Smooth muscle cell (in vitro differentiated cells): ENCODE measurements around the gene LEFTY2. TPM values are rescaled to one million over a fixed set of nuclear protein-coding genes. Genes with fewer than 3 reads are reported as not detected.
"Not testable (repeated sequence)": the region's sequence is repeated elsewhere in the genome, so short reads cannot be mapped to it uniquely, and the experiment has no call there.

Experiments
- DNase-seq: peaks from one replicate; lab custom pipeline; 2025; ENCODE audit not compliant: unreplicated experiment; lab: John Stamatoyannopoulos, UW
- H2AFZ ChIP-seq: fragments of 200-600 bp; sonication (generic); 2 replicates; pipeline ENCODE4 v1.6.0; 2016; ENCODE audit warnings: antibody characterized with exemption, low read depth, mild to moderate bottlenecking
- H3F3A ChIP-seq: fragments of 200-600 bp; sonication (generic); 2 replicates; pipeline ENCODE4 v1.6.0; 2017; ENCODE audit warnings: antibody characterized with exemption, low read depth
- H3K27ac ChIP-seq: fragments of 200-600 bp; sonication (generic); 2 replicates; pipeline ENCODE4 v1.5.1; 2016; ENCODE audit warnings: low read depth, mild to moderate bottlenecking
- H3K27me3 ChIP-seq: fragments of 200-600 bp; sonication (generic); 2 replicates; pipeline ENCODE4 v1.6.1; 2016; ENCODE audit warnings: low read depth, mild to moderate bottlenecking
- H3K36me3 ChIP-seq: fragments of 200-600 bp; sonication (generic); 2 replicates; pipeline ENCODE4 v1.5.1; 2016; ENCODE audit warnings: low read depth
- H3K4me1 ChIP-seq: fragments of 200-600 bp; sonication (generic); 2 replicates; pipeline ENCODE4 v1.5.1; 2016; ENCODE audit warnings: low read depth
- H3K4me2 ChIP-seq: fragments of 200-600 bp; sonication (generic); 2 replicates; pipeline ENCODE4 v1.6.0; 2016; ENCODE audit warnings: mild to moderate bottlenecking
- H3K4me3 ChIP-seq: fragments of 200-600 bp; sonication (generic); 2 replicates; pipeline ENCODE4 v1.5.1; 2016; ENCODE audit warnings: mild to moderate bottlenecking
- H3K79me2 ChIP-seq: fragments of 200-600 bp; sonication (generic); 2 replicates; pipeline ENCODE4 v1.6.0; 2016; ENCODE audit warnings: low read depth, mild to moderate bottlenecking
- H3K9ac ChIP-seq: fragments of 200-600 bp; sonication (generic); 2 replicates; pipeline ENCODE4 v1.6.0; 2016; ENCODE audit warnings: low read depth
- H3K9me3 ChIP-seq: fragments of 200-600 bp; sonication (generic); replicated peaks from 2 replicates; pipeline ENCODE4 v1.5.1; 2016; ENCODE audit warnings: low read depth
- H4K20me1 ChIP-seq: fragments of 200-600 bp; sonication (generic); 2 replicates; pipeline ENCODE4 v1.6.0; 2016; ENCODE audit warnings: low read depth
- WGBS: methylation state at CpG from one replicate; pipeline ENCODE4 v1.1.7; 2016; ENCODE audit warnings: low lambda C conversion rate; 5-methylcytosine and 5-hydroxymethylcytosine counted together
- polyA plus RNA-seq: library from polyadenylated mRNA; unstranded; fragments of >200 nt; fragmentation: Nextera tagmentation; extraction: Ambion mirVana; gene quantifications from 2 replicates; pipeline ENCODE4 v1.2.1, GENCODE V29; 2016
- total RNA-seq: library from RNA; depleted of rRNA; stranded (reverse); fragments of >200 nt; gene quantifications from 2 replicates; pipeline ENCODE4 v1.2.3, GENCODE V29; 2014
- TF ChIP-seq, protein P1 (sequence below): fragments of 200-600 bp; sonication (generic); IDR thresholded peaks from 2 replicates; pipeline ENCODE4 v1.5.1; 2017; ENCODE audit warnings: borderline replicate concordance, mild to moderate bottlenecking, antibody characterized with exemption; ENCODE audit not compliant: insufficient read depth, poor library complexity, severe bottlenecking

LEFTY2 gene
- total and polyA plus RNA-seq, 2 experiments from 2014 or later, result 0.09 to 0.25 TPM

DNA sequence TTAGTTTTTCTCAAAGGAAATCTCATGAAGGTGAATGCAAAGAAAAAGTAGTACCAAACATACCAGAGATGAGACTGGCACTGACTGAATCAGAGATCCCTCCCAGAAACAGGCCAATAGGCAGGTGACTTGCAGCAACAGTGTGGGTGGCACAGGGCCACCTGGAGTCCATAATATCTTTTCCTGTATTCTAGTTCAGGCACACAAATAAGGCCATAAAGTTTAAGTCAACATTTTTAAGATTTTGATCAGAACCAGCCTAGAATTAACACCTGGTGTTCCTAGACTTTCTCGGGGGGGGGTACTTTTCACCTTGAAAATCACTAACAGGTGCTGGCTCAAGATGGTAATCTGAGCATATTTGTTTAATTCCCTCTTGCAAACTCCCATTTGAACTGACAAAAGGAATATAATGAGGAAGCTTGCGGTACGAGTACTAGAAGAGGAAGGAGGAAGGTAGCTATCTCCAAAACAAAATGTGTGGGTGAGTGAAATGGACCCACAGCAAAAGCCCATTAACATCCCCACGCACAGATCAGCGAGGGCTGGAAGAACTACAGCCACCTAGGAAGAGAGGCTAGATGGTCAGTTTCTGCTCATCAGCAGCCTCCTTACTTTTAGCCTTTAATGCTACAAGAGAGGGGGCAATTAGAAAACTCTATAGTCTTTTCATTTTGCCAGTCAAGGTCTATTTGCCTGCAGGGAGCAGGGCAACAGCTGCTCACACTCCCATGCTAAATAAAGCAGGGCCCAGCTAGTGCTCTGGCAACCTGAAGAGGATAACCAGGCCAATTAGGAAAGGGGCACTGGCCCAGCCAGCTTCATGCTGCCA is 39.2 kb upstream of the LEFTY2 start:
- 96% methylated on average over 5 of the region's 5 CpGs for WGBS
- H3K9ac ChIP-seq, result no peak overlapping the region
- H3K4me1 ChIP-seq, result no peaks in the 10 kb centered on the region
- H3K36me3 ChIP-seq, result peaks cover 32% of the 10 kb centered on the region
- no peaks in the 10 kb centered on the region for H3K9me3 ChIP-seq
- H3K4me3 ChIP-seq, result no peak overlapping the region
- DNase-seq, result no peak
- no peaks in the 10 kb centered on the region for H3K79me2 ChIP-seq
- no peak overlapping the region for H2AFZ ChIP-seq
- TF ChIP-seq, protein P1, sequence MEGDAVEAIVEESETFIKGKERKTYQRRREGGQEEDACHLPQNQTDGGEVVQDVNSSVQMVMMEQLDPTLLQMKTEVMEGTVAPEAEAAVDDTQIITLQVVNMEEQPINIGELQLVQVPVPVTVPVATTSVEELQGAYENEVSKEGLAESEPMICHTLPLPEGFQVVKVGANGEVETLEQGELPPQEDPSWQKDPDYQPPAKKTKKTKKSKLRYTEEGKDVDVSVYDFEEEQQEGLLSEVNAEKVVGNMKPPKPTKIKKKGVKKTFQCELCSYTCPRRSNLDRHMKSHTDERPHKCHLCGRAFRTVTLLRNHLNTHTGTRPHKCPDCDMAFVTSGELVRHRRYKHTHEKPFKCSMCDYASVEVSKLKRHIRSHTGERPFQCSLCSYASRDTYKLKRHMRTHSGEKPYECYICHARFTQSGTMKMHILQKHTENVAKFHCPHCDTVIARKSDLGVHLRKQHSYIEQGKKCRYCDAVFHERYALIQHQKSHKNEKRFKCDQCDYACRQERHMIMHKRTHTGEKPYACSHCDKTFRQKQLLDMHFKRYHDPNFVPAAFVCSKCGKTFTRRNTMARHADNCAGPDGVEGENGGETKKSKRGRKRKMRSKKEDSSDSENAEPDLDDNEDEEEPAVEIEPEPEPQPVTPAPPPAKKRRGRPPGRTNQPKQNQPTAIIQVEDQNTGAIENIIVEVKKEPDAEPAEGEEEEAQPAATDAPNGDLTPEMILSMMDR, result no peak
- H3K27ac ChIP-seq, result no peak overlapping the region
- H3F3A ChIP-seq, result no peaks in the 10 kb centered on the region
- H3K27me3 ChIP-seq, result no peaks in the 10 kb centered on the region
- no peak overlapping the region for H3K4me2 ChIP-seq
- H4K20me1 ChIP-seq, result no peaks in the 10 kb centered on the region

DNA sequence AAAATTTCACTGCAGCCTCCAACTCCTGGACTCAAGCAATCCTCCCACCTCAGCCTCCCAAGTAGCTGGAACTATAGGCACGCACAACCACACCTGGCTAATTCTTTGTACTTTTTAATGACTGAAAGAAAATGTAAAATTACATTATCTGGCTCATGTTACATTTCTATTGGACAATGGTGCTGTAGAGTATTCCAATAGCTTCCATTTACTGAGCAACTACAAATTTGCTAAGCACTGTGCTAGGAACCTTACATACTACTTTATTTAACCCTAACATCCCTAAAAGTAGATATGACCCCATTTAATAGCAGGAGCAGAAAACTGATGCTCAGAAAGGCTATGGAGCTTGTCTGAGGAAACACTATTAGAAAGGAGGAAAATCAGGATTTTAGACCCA is 38.4 kb upstream of the LEFTY2 start:
- WGBS, result 100% methylated on average over 1 of the region's 1 CpG
- H3K9me3 ChIP-seq, result no peaks in the 10 kb centered on the region
- no peaks in the 10 kb centered on the region for H3K79me2 ChIP-seq
- no peak overlapping the region for H3K4me2 ChIP-seq
- no peak overlapping the region for H3K4me3 ChIP-seq
- no peaks in the 10 kb centered on the region for H3F3A ChIP-seq
- no peaks in the 10 kb centered on the region for H4K20me1 ChIP-seq
- no peak for DNase-seq
- H2AFZ ChIP-seq, result no peak overlapping the region
- H3K9ac ChIP-seq, result no peak overlapping the region
- peaks cover 24% of the 10 kb centered on the region for H3K36me3 ChIP-seq
- TF ChIP-seq, protein P1, result no peak
- H3K4me1 ChIP-seq, result no peaks in the 10 kb centered on the region
- no peaks in the 10 kb centered on the region for H3K27me3 ChIP-seq
- no peak overlapping the region for H3K27ac ChIP-seq

DNA sequence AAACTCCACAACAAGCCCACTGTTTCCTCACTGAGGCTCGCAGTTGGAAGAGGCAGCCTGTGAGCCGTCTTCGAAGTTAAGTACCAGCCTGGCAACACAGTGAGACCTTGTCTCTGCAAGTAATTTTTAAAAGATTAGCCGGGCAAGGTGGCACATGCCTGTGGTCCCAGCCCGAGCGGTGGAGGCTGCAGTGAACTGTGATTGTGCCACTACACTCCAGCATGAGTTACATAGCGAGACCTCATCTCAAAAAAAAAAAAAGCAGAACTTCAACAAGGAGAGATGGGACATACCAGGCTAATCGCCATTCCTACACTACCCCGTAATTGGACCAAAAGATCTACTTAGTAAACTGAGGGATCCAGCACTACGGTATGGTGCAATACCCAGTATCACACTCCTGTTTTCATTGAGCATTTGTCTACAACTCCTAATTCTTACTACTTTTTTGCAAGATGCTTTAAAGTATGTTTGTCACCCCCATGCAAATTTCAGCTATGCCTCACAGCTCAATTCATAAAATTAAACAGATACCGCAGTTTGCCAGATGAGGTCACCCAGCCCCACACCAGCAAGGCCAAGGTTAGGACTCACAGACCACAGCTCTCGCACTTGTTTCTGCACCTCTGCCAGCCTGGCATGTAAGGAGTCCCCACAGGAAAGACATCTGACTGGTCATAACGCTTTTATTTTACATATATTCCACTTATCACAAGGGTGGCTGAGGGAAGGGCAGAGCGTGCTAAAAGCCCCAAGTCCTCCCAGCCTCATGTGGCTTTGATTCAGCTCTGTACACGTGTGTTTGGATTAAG is 37.1 kb upstream of the LEFTY2 start:
- Histone ChIP-seq H3K4me2 (no peak overlapping the region), H3K27me3 (no peaks in the 10 kb centered on the region), H4K20me1 (no peaks in the 10 kb centered on the region), H3K9me3 (no peaks in the 10 kb centered on the region), H3K4me1 (no peaks in the 10 kb centered on the region), H2AFZ (no peak overlapping the region), H3K79me2 (no peaks in the 10 kb centered on the region), H3K36me3 (peaks cover 17% of the 10 kb centered on the region), H3F3A (no peaks in the 10 kb centered on the region), H3K9ac (no peak overlapping the region), H3K4me3 (no peak overlapping the region), H3K27ac (no peak overlapping the region)
- WGBS, result 91% methylated on average over 15 of the region's 15 CpGs
- DNase-seq, result no peak
- TF ChIP-seq, protein P1, result no peak

DNA sequence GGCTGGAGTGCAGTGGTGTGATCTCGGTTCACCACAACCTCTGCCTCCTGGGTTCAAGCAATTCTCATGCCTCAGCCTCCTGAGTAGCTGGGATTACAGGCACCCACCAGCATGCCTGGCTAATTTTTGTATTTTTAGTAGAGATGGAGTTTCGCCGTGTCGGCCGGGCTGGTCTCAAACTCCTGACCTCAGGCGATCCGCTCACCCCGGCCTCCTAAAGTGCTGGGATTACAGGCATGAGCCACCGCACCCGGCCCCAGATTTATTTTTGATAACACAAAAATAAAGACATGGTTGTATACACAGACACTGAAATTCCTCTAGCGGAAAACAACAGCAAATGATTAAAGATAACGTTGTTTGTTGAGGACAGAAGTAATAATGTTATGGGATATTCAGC is 34.1 kb upstream of the LEFTY2 start:
- H2AFZ ChIP-seq, H3K79me2 ChIP-seq, H3K36me3 ChIP-seq, H3K4me3 ChIP-seq, H3F3A ChIP-seq, H3K27ac ChIP-seq, H3K4me1 ChIP-seq, H3K27me3 ChIP-seq, H3K9ac ChIP-seq, DNase-seq, H3K9me3 ChIP-seq, H3K4me2 ChIP-seq, H4K20me1 ChIP-seq: not testable (repeated sequence)
- WGBS, result 97% methylated on average over 12 of the region's 12 CpGs
